DOHH2 (cell line): ENCODE data around the gene PRDM1.

Experiments used
- H3F3A ChIP-seq: fragments of 200-600 bp; sonication (generic), shearing (Covaris generic); 2 replicates; pipeline ENCODE4 v1.6.0; 2016; ENCODE audit warnings: antibody characterized with exemption, mild to moderate bottlenecking; ENCODE audit not compliant: control insufficient read depth, insufficient read depth
- H3K27ac ChIP-seq: fragments of 200-600 bp; sonication (generic); 2 replicates; pipeline ENCODE4 v1.5.1; 2014; ENCODE audit warnings: low read depth, mild to moderate bottlenecking, low read length, moderate library complexity
- H3K27me3 ChIP-seq: fragments of 200-600 bp; sonication (generic); 2 replicates; pipeline ENCODE4 v1.6.1; 2014; ENCODE audit warnings: mild to moderate bottlenecking, low read length, mixed read lengths; ENCODE audit not compliant: control insufficient read depth
- H3K36me3 ChIP-seq: fragments of 200-600 bp; sonication (generic); 2 replicates; pipeline ENCODE4 v1.6.1; 2014; ENCODE audit warnings: mild to moderate bottlenecking, low read length, moderate library complexity, mixed read lengths; ENCODE audit not compliant: control insufficient read depth
- H3K4me1 ChIP-seq: fragments of 200-600 bp; sonication (generic); 2 replicates; pipeline ENCODE4 v1.6.1; 2014; ENCODE audit warnings: mild to moderate bottlenecking, low read length, mixed read lengths; ENCODE audit not compliant: control insufficient read depth
- H3K4me2 ChIP-seq: fragments of 200-600 bp; sonication (generic); 2 replicates; pipeline ENCODE4 v1.6.0; 2014; ENCODE audit warnings: mild to moderate bottlenecking, low read length, moderate library complexity
- H3K4me3 ChIP-seq: fragments of 200-600 bp; sonication (generic); 2 replicates; pipeline ENCODE4 v1.5.1; 2014; ENCODE audit warnings: mild to moderate bottlenecking, low read length, mixed read lengths
- H3K79me2 ChIP-seq: fragments of 200-600 bp; sonication (generic); 2 replicates; pipeline ENCODE4 v1.6.1; 2014; ENCODE audit warnings: mild to moderate bottlenecking, low read length, mixed read lengths; ENCODE audit not compliant: control insufficient read depth
- H3K9me2 ChIP-seq: fragments of 200-600 bp; sonication (generic); replicated peaks from 2 replicates; pipeline ENCODE4 v1.6.1; 2014; ENCODE audit warnings: mild to moderate bottlenecking, low read length, mixed read lengths; ENCODE audit not compliant: control insufficient read depth
- H3K9me3 ChIP-seq: fragments of 200-600 bp; sonication (generic); 2 replicates; pipeline ENCODE4 v1.6.1; 2014; ENCODE audit warnings: antibody characterized with exemption, low read length, mixed read lengths; ENCODE audit not compliant: control insufficient read depth, insufficient read depth
- H4K20me1 ChIP-seq: fragments of 200-600 bp; sonication (generic); 2 replicates; pipeline ENCODE4 v1.6.0; 2014; ENCODE audit warnings: low read depth, mild to moderate bottlenecking, antibody characterized with exemption, low read length, moderate library complexity; ENCODE audit not compliant: control insufficient read depth, insufficient read depth
- EZH2phosphoT487 ChIP-seq: fragments of 200-600 bp; sonication (generic); IDR thresholded peaks from 2 replicates; pipeline ENCODE4 v1.6.1; 2017; ENCODE audit warnings: borderline replicate concordance, mild to moderate bottlenecking, antibody characterized with exemption, low read length, moderate library complexity, mixed read lengths
- TF ChIP-seq, protein P1 (sequence below): fragments of 200-600 bp; sonication (generic); IDR thresholded peaks from one replicate; pipeline ENCODE4 v1.5.1; 2014; ENCODE audit warnings: antibody characterized with exemption, mild to moderate bottlenecking, low read depth, low read length; ENCODE audit not compliant: poor library complexity, severe bottlenecking

Gene PRDM1

GRCh38 chr6:106102967-106103727 is 17.0 kb downstream of the PRDM1 start:
- Histone ChIP-seq H3K79me2 (no peaks in the 10 kb centered on the region), H3K4me3 (no peak overlapping the region), H3K27ac (no peak overlapping the region), H3K4me1 (peaks cover 8% of the 10 kb centered on the region), H3K27me3 (peaks cover 54% of the 10 kb centered on the region), H3K9me3 (no peaks in the 10 kb centered on the region; the same call in 1 of the 2 replicates), H4K20me1 (no peaks in the 10 kb centered on the region), H3K36me3 (no peaks in the 10 kb centered on the region), H3K4me2 (no peak overlapping the region), H3F3A (no peaks in the 10 kb centered on the region), H3K9me2 (no peaks in the 10 kb centered on the region)
- TF ChIP-seq, protein P1, sequence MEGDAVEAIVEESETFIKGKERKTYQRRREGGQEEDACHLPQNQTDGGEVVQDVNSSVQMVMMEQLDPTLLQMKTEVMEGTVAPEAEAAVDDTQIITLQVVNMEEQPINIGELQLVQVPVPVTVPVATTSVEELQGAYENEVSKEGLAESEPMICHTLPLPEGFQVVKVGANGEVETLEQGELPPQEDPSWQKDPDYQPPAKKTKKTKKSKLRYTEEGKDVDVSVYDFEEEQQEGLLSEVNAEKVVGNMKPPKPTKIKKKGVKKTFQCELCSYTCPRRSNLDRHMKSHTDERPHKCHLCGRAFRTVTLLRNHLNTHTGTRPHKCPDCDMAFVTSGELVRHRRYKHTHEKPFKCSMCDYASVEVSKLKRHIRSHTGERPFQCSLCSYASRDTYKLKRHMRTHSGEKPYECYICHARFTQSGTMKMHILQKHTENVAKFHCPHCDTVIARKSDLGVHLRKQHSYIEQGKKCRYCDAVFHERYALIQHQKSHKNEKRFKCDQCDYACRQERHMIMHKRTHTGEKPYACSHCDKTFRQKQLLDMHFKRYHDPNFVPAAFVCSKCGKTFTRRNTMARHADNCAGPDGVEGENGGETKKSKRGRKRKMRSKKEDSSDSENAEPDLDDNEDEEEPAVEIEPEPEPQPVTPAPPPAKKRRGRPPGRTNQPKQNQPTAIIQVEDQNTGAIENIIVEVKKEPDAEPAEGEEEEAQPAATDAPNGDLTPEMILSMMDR: no peak
- no peak for TF ChIP-seq EZH2phosphoT487

DNA sequence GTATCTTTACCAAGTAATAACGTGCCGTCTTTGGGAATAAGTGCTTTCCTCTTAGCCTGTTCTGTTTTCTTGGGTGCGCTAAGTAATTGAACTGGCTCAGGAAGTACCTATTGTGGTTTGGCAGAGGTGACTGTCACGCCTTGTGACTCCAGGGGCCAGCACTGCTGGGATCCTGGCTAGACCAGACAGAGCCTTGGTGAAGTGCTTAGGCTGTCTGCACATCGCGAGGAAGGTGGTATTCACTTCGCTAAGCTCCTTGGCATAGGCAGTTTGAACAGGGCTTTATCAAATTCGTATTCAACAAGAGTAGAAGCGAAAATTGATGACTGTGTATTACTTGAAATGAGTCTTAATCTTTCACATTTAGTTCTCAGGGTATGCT is 17.6 kb downstream of the PRDM1 start:
- H3K9me2 ChIP-seq: no peaks in the 10 kb centered on the region
- no peaks in the 10 kb centered on the region for H3K36me3 ChIP-seq
- no peak overlapping the region for H3K4me3 ChIP-seq
- no peak overlapping the region for H3K27ac ChIP-seq
- TF ChIP-seq, protein P1: no peak
- no peak for TF ChIP-seq EZH2phosphoT487
- H4K20me1 ChIP-seq: no peaks in the 10 kb centered on the region
- H3K4me1 ChIP-seq: peaks cover 2% of the 10 kb centered on the region
- peaks cover 49% of the 10 kb centered on the region for H3K27me3 ChIP-seq
- no peaks in the 10 kb centered on the region for H3F3A ChIP-seq
- H3K9me3 ChIP-seq: no peaks in the 10 kb centered on the region; the same call in 1 of the 2 replicates
- H3K4me2 ChIP-seq: no peak overlapping the region
- H3K79me2 ChIP-seq: no peaks in the 10 kb centered on the region

DNA sequence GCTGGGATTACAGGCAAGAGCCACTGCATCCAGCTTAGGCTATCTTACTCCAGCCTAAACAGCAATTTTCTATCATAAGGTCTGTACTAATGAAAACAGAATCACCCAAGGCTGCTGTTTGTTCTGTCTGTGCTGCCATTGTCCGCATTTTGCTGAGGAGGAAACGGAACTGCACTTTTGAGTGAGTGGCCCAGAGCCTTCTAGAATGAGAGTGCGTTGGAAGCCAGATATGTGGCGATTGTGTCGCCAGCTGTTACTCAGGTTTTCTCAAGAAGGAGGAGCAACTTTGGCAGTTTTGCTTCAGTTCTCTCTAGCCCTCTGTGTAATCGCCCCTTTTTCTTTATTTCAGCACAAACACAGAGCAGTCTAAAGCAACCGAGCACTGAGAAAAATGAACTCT is 18.3 kb downstream of the PRDM1 start:
- H3K4me2 ChIP-seq: no peak overlapping the region
- H3K4me3 ChIP-seq: no peak overlapping the region
- H3K27ac ChIP-seq: no peak overlapping the region
- TF ChIP-seq, protein P1: no peak
- no peak for TF ChIP-seq EZH2phosphoT487
- H3K9me3 ChIP-seq: no peaks in the 10 kb centered on the region; the same call in 1 of the 2 replicates
- H3K36me3 ChIP-seq: no peaks in the 10 kb centered on the region
- no peaks in the 10 kb centered on the region for H4K20me1 ChIP-seq
- H3K4me1 ChIP-seq: no peaks in the 10 kb centered on the region
- no peaks in the 10 kb centered on the region for H3F3A ChIP-seq
- H3K79me2 ChIP-seq: no peaks in the 10 kb centered on the region
- peaks cover 41% of the 10 kb centered on the region for H3K27me3 ChIP-seq
- no peaks in the 10 kb centered on the region for H3K9me2 ChIP-seq
